ENCODE measurements around the gene KCTD13.
"Not testable (repeated sequence)": the region's sequence is repeated elsewhere in the genome, so short reads cannot be mapped to it uniquely, and the experiment has no call there.

KCTD13 gene

DNA sequence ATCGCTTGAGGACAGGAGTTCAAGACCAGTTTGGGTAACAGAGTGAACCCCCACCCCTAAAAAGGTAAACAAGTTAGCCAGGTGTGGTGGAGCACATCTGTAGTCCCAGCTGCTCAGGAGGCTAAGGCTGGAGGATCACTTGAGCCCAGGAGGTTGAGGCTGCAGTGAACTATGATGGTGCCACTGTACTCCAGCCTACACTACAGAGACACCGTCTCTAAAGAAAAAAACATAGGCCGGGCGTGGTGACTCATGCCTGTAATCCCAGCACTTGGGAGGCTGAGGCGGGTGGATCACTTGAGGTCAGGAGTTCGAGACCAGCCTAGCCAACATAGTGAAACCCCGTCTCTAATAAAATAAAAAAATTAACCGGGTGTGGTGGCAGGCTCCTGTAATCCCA lies 57.0 kb downstream of the KCTD13 start:
- H3K4me3 ChIP-seq; H3K4me1 ChIP-seq; H3K36me3 ChIP-seq (replicated peaks); H3K9me3 ChIP-seq; in situ Hi-C loops (cut with MboI; ENCODE audit: low sequenced_read_pairs); DNase-seq (ENCODE audit: low spot score in 2 of 2); H3K27me3 ChIP-seq (ENCODE audit: low read depth): not testable (repeated sequence)

- Histone ChIP-seq H3K36me3 (replicated peaks) (no peaks in the 10 kb centered on the region), H3K9me3 (no peaks in the 10 kb centered on the region), H3K27me3 (ENCODE audit: low read depth) (no peaks in the 10 kb centered on the region), H3K4me3 (no peak overlapping the region), H3K4me1 (0 out of 2 replicates have a peak, but pooled peaks cover 3% of the 10 kb centered on the region)
- in situ Hi-C loops (cut with MboI; ENCODE audit: low sequenced_read_pairs), result no loop called here
- peak in 1 of 2 experiments; percentile 21 for DNase-seq (ENCODE audit: low spot score in 2 of 2)
Measured at GRCh38 chr16:29868396-29869009, 57.5 kb downstream of the KCTD13 start.

- no peak for DNase-seq (ENCODE audit: low spot score in 2 of 2)
- H3K27me3 ChIP-seq (ENCODE audit: low read depth), result no peaks in the 10 kb centered on the region
- in situ Hi-C loops (cut with MboI; ENCODE audit: low sequenced_read_pairs), result no loop called here
- no peaks in the 10 kb centered on the region for H3K9me3 ChIP-seq
- H3K4me1 ChIP-seq, result 0 out of 2 replicates have a peak, but pooled peaks cover 3% of the 10 kb centered on the region
- no peak overlapping the region for H3K4me3 ChIP-seq
- H3K36me3 ChIP-seq (replicated peaks), result peaks cover 14% of the 10 kb centered on the region
Measured at GRCh38 chr16:29864205-29864604, 61.8 kb downstream of the KCTD13 start.

GRCh38 chr16:29863669-29863984 lies 62.4 kb downstream of the KCTD13 start:
- in situ Hi-C loops (cut with MboI; ENCODE audit: low sequenced_read_pairs), result no loop called here
- Histone ChIP-seq H3K9me3 (no peaks in the 10 kb centered on the region), H3K36me3 (replicated peaks) (peaks cover 20% of the 10 kb centered on the region), H3K4me1 (0 out of 2 replicates have a peak, but pooled peaks cover 3% of the 10 kb centered on the region), H3K27me3 (ENCODE audit: low read depth) (no peaks in the 10 kb centered on the region), H3K4me3 (peak overlapping the region; percentile 63)
- no peak for DNase-seq (ENCODE audit: low spot score in 2 of 2)

DNA sequence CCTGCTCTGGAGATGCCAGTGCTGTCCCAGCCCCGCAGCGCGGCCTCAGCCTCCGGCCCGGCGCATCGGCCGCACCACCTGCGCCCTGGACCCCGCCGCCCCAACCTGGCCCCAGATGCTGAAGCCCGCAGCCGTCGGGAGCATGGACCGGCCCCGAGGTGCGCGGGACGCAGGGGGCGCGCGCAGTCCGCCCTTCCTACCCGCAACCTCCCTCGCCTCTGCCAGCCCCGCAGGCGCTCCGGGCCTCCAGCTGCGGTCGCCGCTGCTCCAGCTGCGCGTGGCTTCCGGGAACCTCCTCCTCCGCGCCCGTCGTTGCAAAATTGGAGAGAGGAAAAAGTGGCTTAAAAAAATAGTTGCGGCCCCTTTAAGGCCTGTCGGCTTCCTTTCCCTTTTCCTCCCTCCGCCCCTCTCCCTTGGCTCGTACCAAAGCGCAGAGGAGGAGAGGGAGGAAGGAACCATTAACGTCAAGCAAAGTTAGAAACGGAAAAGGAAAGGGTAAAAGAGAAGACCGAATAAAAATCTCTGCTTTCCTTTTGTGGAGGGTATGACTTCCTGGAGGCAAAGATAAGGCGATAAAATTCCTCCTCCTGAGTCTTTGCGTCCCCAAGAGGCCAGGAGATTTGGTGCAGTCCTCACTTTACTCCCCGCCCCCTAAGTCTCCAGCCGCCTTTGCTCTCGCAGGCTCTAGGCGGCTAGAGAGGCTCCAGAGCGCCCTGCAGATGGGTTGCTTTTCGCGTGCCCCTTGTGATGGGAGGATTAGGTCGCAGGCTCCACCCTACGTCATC lies 63.0 kb downstream of the KCTD13 start, which contains the start of gene CDIPT:
TSS of gene CDIPT (minus strand) at position 343 of the 785 bp plus-strand sequence. CDS start 369 bp downstream, outside the sequence.
- peak within 1 kb of the TSS; percentile 63 for H3K4me3 ChIP-seq
- 0 out of 2 replicates have a peak, but pooled peaks cover 3% of the 10 kb centered on the region for H3K4me1 ChIP-seq
- in situ Hi-C loops (cut with MboI; ENCODE audit: low sequenced_read_pairs), result no loop called here

DNA sequence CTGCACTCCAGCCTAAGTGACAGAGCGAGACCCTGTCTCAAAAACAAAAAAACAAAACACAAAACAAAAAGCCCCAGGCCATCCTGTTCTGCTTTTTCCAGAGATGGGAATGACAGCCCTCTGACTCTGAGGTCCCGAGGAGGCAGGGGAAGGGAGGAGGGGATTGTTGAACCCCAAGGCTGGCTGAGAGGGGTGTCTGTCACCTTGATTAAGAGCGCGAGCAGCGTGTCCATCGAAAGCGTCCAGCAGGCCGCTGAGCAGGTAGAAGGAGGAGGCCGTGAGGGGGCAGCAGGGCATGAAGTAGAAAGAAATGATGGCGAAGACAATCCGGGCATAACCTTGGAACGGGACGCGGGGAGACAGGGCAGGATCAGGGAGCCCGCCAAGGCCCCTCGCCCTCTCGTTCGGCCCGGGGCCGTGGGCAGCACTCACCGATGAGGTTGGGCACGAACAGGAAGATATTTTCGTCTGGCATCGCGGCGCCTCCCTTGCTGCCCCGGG lies 63.6 kb downstream of the KCTD13 start:
- in situ Hi-C loops (cut with MboI; ENCODE audit: low sequenced_read_pairs), result no loop called here
- Histone ChIP-seq H3K36me3 (replicated peaks) (peaks cover 24% of the 10 kb centered on the region), H3K27me3 (ENCODE audit: low read depth) (no peaks in the 10 kb centered on the region), H3K4me1 (0 out of 2 replicates have a peak, but pooled peaks cover 3% of the 10 kb centered on the region), H3K9me3 (no peaks in the 10 kb centered on the region), H3K4me3 (peak overlapping the region; percentile 63)
- peak in 1 of 2 experiments; percentile 34 for DNase-seq (ENCODE audit: low spot score in 2 of 2)

More for the DNA sequence above, 63.0 kb downstream of the KCTD13 start, which contains the start of gene CDIPT:
- peak; percentile 94 to 96 for DNase-seq (ENCODE audit: low spot score in 2 of 2)
- Histone ChIP-seq H3K9me3 (no peaks in the 10 kb centered on the region), H3K27me3 (ENCODE audit: low read depth) (no peaks in the 10 kb centered on the region), H3K36me3 (replicated peaks) (peaks cover 24% of the 10 kb centered on the region)

DNA sequence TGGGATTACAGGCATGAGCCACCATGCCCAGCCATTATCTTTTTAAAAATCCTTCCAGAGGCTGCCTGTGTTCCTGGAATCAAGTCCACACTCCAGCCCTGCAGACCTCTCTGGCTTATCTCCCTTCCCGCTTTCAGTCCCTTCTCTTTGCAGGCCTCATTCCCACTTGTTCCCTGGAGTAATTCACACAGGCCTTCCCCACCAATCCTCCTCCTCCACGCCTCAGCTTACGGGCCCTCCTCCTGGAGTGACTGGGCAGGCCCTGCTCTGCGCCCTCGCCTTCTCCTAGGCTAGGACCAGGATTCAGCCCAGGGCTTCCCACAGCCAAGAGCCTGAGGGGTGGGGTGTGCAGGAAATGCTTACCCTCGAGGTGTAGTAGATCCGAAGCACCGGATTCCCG lies 65.8 kb downstream of the KCTD13 start:
- no peaks in the 10 kb centered on the region for H3K27me3 ChIP-seq (ENCODE audit: low read depth)
- no peak for DNase-seq (ENCODE audit: low spot score in 2 of 2)
- 0 out of 2 replicates have a peak, but pooled peaks cover 3% of the 10 kb centered on the region for H3K4me1 ChIP-seq
- H3K9me3 ChIP-seq, result no peaks in the 10 kb centered on the region
- peaks cover 24% of the 10 kb centered on the region for H3K36me3 ChIP-seq (replicated peaks)
- no peak overlapping the region for H3K4me3 ChIP-seq
- in situ Hi-C loops (cut with MboI; ENCODE audit: low sequenced_read_pairs), result no loop called here

DNA sequence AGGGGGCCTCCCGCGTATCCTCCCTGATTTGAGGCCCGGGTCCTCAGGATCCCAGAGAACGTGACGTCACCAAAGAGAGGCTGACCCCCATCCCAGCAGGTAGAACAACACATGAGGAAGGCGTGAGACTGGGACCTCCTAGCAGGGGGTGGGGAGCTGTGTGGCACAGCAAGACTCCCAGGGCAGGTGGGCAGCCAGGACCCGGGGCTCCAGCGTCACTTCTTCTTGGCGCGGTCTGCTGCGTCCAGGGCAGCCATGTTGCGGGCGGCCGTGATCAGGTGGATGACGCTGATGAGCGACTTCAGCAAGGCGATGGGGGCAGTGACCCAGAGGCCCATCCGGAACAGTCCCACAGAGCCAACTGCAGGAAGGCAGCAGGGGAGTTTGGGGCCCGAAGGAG lies 67.1 kb downstream of the KCTD13 start:
- in situ Hi-C loops (cut with MboI; ENCODE audit: low sequenced_read_pairs), result no loop called here
- Histone ChIP-seq H3K9me3 (no peaks in the 10 kb centered on the region), H3K27me3 (ENCODE audit: low read depth) (no peaks in the 10 kb centered on the region)

GRCh38 chr16:29858149-29858849 lies 67.7 kb downstream of the KCTD13 start:
- Histone ChIP-seq H3K36me3 (replicated peaks) (peaks cover 24% of the 10 kb centered on the region), H3K9me3 (no peaks in the 10 kb centered on the region), H3K4me3 (no peak overlapping the region), H3K27me3 (ENCODE audit: low read depth) (no peaks in the 10 kb centered on the region), H3K4me1 (no peaks in the 10 kb centered on the region)
- no peak for DNase-seq (ENCODE audit: low spot score in 2 of 2)
- in situ Hi-C loops (cut with MboI; ENCODE audit: low sequenced_read_pairs), result no loop called here

More for the DNA sequence above, 67.1 kb downstream of the KCTD13 start:
- DNase-seq (ENCODE audit: low spot score in 2 of 2), result no peak
- Histone ChIP-seq H3K36me3 (replicated peaks) (peaks cover 24% of the 10 kb centered on the region), H3K4me1 (0 out of 2 replicates have a peak, but pooled peaks cover 3% of the 10 kb centered on the region), H3K4me3 (no peak overlapping the region)

GRCh38 chr16:29857133-29857760 lies 68.8 kb downstream of the KCTD13 start:
- Histone ChIP-seq H3K36me3 (replicated peaks) (peaks cover 24% of the 10 kb centered on the region), H3K27me3 (ENCODE audit: low read depth) (no peaks in the 10 kb centered on the region), H3K4me1 (no peaks in the 10 kb centered on the region), H3K4me3 (no peak overlapping the region), H3K9me3 (no peaks in the 10 kb centered on the region)
- DNase-seq (ENCODE audit: low spot score in 2 of 2), result no peak
- in situ Hi-C loops (cut with MboI; ENCODE audit: low sequenced_read_pairs), result no loop called here

Measured in HAP-1 (cell line).